Prostate gland (tissue), 2 donors: ENCODE data around the gene EHD1.

Experiments
- CTCF ChIP-seq, 4 experiments: fragments of 200-600 bp in 2 of 4; fragments of 450-650 bp in 2 of 4; sonication (generic) in 2 of 4; IDR thresholded peaks; 1 replicate in 3 of 4; 2 replicates in 1 of 4; pipeline ENCODE4 v1.5.1; 2016 to 2019; ENCODE audit warnings: antibody characterized with exemption in 4 of 4, mild to moderate bottlenecking in 2 of 4, moderate library complexity in 2 of 4
- POLR2A ChIP-seq: fragments of 450-650 bp; IDR thresholded peaks from one replicate; pipeline ENCODE4 v1.6.1; 2016; ENCODE audit warnings: antibody characterized with exemption, mild to moderate bottlenecking
- POLR2AphosphoS5 ChIP-seq: sonication (generic); formaldehyde crosslinking; IDR thresholded peaks from one replicate; pipeline ENCODE4 v1.6.1; 2017; ENCODE audit warnings: antibody characterized with exemption

- TF ChIP-seq POLR2A (no peak), CTCF (IDR thresholded peaks at IDR 0.05) (peak in 1 of 4 experiments; percentile 37), POLR2AphosphoS5 (no peak)
Observed at GRCh38 chr11:64848826-64849597, 29.4 kb downstream of the EHD1 start.
